GM11168 (cell line): ENCODE results near the gene DNASE2B.

Experiments used
- in situ Hi-C: fragments of 300-500 bp; cut with MboI; formaldehyde crosslinking; loops from one replicate; pipeline ENCODE4 v1.12.0; 2022; ENCODE audit warnings: low sequenced_read_pairs; ENCODE audit not compliant: unreplicated experiment

The DNASE2B gene

DNA sequence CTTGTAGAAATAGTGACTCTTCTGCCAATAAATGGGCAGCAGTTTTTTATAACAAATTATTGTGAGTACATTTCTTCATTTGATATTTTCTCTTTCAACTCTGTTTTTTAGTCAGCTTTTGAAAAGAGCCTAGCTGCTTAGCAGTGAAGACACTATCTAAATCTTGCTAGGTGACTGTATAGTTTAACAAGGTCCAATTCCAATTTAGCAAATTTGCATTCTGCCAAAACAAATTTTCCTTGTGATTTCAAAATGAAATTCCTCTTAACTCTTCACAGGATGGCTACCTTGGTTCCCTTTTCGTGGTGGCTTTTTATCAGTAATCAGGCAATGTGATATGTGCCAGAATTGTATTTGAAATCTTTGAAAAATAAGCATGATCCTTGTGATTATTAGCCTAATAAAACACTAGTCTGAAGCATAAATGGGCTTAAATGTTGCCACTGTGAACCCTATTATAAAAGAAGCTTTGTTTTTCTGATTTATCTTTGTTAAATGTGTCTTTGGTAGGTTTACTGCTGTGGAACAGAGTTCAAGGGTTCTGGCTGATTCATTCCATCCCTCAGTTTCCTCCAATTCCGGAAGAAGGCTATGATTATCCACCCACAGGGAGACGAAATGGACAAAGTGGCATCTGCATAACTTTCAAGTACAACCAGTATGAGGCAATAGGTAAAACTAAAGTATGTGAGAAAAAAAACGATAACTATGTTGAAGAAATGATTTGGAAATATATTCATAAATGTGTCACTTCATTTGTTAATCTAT, 12.2 kb downstream of the DNASE2B start:
- in situ Hi-C loops = no loop called here

DNA sequence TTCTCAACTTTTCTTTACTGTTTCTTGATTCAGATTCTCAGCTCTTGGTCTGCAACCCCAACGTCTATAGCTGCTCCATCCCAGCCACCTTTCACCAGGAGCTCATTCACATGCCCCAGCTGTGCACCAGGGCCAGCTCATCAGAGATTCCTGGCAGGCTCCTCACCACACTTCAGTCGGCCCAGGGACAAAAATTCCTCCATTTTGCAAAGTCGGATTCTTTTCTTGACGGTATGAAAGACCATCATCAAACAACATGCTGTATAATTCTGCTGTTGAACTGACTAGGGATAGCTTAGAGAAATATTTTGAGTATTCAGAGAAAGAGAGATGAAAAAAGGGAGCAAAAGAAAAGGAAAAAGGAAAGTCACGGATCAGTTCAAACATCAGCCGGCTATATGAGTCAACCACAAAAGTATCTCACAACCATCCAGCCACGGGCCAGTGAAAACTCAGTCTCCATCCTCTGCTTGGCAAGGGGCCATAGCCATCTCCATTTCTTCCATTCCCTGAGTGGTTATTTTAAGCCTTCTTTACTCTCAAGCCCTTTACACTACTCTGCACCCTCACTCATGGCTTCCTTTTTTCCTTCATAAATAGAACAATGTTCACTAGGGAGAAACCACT, 14.1 kb downstream of the DNASE2B start:
- in situ Hi-C loops = no loop called here

DNA sequence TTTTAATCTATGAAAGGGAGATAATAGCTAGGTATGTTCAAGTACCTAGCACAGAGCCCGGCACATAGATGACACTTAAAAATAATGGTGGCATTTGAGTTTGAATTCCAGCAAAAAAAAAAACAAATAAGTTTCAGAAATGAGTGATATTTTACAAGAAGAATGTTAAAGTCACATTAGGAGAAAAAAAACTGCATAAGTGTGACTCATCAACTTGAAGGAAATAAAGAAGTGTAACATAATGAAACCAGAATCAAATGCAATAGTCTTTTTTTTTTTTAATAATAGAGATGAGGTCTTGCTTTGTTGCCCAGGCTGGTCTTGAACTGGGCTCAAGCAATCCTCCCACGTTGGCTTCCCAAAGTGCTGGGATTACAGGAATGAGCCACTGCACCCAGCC, 17.1 kb downstream of the DNASE2B start:
- in situ Hi-C loops = no loop called here

DNA sequence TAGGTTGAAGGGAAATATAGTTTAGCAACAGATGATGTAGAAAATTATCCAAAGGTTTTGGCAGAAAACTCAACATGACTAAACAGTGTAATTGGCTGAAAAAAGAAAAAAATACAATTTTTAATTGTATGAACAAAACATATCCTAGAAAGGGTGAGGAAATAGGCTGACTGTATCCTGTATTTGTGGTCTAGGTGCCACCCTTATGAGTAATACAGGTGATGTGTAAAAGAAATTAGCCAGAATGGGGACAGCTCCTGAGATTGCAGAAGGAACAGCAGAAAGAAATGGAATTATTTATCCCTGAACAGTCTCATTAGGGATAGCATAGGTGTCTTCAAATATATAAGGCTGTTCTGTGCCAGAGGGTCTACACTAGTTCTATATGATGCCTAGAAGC, 24.6 kb downstream of the DNASE2B start:
- in situ Hi-C loops = no loop called here

DNA sequence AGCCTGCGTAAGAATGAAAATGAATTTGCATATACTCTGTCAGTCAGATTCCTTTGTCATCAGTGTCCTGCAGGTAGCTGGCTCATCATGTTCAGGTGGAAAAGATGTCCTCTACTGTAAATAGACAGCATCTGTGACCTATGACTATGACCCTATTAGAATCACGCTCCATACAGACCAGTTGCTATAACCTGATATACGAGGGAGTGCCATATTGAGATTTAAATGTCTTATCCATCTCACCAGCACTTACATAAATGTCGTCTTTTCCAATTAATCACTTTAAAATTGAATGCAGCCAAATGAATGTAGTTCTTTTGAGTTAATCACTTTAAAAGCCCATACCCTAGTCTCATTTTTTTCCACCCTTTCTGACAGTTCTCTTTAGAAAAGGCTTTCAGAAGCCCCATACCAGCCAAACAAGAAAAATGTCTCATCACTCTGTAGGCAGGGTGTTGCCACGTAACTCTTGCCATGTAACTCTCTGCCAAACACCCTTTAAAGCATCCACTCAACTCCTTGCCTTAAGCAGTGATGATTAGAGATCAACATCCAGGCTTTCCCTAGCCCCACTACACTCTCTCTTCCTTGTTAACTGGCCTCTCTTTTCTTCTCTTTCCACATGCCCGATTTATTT, 26.3 kb downstream of the DNASE2B start:
- in situ Hi-C loops = loop anchor here (25.0 kb wide), 1 partner anchor 513 kb away; no protein-coding TSS in a partner anchor

DNA sequence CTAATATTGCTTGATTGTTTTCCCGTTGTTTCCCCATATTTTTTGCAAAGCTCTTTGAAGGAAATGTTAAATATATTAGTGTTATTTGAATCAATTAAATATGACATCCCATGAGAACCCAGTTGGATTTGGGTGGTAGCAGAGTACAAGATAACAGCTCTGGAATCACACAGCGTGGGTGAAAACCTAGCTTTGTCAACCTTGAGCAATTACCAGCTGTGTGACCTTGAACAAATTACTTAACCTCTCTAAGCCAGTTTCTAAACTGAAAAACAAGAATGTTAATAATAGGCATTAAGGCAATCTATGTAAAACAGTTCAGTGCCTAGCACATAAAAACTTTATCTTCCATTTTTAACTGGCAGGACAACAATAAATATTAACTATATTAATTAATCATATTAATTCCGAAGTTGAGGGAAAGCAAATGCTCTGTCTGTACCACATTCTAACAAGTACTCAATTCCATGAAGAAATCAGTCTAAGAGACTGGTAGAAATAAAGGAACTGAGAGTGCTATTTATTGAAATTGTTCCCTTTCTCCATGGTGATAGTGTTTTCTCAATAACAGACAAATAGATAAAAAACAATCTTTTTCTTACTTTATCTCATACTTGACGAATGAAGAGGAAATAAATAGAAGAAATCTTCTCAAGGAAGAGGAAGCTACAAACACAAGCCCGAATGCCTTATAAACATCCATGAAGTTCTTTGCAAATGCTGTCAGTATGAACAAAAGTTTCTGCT, 27.0 kb downstream of the DNASE2B start:
- in situ Hi-C loops = loop anchor here (25.0 kb wide), 1 partner anchor 512 kb away; no protein-coding TSS in a partner anchor

DNA sequence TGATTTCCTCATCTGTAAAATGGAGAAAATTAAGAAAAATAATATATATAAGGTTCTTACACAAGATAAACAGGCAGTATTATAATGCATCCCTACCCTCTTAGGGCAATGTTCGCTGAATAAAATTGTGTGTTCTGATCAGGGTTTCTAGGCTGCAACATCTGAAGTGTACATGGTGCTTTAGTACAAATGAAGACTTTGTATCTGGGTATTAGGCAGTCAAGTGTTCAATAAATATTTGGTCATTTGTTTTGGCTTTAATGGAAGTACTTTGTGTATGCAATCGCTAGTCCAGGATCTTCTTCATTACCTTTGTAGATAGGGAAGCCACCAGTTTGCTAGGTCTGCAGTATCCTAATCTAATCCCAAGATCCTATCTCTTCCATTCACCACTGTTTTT, 28.1 kb downstream of the DNASE2B start:
- in situ Hi-C loops = loop anchor here (25.0 kb wide), 1 partner anchor 511 kb away; no protein-coding TSS in a partner anchor

DNA sequence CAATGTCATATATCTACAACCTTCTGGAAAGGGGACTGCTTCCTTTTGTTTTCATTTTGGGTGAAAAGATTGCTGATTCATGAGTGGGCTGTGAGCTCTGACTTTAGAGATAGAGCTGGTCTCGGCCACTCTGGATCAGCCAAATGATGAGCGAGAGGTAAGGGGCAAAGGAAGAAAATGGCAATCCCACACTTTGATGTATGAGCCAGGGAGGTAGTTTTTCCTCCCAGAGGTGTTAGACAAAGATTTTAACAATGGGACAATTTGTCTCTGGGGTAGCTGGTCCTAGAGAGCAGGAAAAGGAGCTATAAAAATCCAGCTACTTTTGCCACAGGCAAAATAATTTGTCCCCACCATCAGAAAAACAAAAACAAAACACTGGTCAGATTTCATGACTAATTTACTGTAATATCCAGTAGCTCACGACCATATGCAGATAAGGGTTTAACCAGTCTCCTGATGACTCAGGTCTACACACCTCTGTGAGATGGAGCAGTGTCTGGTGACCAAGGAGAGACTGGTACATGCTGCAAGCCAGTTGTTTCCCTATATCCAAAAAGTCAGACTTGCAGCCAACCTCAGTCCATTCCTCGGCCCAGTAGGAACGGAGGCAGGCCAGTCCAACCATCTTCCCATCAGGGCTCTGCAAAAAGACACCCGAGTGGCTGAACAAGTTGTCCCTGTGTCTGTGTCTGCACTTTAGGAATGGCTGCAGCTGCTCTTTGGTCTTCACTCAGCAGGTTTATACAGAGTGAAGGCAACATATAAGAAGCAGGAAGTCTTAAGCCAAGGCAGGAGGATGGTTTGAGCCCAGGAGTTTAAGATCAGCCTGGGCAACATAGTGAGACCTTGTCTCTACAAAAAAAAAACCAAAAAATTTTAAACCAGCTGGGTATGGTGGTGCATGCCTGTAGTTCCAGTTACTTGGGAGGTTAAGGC, 29.2 kb downstream of the DNASE2B start:
- in situ Hi-C loops = loop anchor here (25.0 kb wide), 1 partner anchor 510 kb away; no protein-coding TSS in a partner anchor

DNA sequence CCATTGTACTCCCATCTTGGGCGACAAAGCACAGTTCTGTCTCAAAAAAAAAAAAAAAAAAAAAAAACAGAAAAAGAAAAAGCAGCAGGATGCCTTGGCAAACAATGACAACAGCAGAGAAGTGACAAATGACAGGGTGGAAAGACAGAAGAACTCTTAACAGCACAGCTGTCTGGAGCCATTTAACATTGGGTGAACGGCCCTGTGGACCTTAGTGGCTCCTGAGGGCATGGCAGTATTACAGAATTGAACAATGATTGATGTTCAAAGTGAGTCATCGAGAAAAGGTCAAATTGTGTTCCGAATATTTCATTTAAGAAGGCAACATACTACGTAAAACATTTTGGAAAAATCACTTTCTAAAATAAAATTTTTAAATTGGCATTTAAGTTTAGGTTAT, 30.0 kb downstream of the DNASE2B start:
- in situ Hi-C loops = loop anchor here (25.0 kb wide), 1 partner anchor 509 kb away; no protein-coding TSS in a partner anchor

DNA sequence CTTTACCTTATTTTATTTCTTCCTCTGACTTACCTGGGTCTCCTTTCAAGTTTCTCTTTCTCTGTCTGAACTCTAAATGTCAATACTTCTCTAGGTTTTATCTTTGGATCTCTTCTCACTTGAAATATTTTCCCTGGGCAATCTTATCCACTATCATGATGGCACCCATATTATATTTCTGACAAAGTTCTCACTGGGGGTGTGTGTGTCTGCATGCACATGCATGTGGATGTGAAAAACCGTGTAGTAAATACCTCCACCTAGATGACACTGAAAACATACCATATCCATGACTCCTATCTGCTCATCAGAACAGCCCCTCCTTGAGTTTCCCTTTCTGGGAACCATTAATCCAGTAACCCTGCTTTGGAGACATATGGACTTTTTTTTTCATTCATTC, 30.9 kb downstream of the DNASE2B start:
- in situ Hi-C loops = loop anchor here (25.0 kb wide), 1 partner anchor 508 kb away; no protein-coding TSS in a partner anchor

DNA sequence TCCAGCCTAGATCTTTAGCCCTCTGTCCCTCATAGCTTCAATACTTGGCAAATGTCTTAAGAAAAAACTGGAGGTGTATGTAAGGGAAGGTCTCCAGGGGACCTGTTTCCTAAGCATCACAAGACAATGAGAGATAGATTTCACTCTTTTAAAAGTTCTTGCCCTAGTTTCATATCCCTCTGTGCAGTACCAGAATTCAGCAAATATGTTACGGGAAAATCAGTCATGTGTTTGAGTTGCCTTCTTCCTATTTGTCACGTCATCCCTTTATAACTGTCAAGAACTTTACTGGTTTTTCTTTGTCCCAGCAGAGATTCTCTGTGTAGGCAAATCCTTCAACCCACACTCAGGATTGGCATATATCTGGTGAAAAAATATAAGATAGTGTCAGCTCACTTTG, 32.3 kb downstream of the DNASE2B start:
- in situ Hi-C loops = loop anchor here (10.0 to 25.0 kb wide), 5 partner anchors 194 to 507 kb away; no protein-coding TSS in a partner anchor

DNA sequence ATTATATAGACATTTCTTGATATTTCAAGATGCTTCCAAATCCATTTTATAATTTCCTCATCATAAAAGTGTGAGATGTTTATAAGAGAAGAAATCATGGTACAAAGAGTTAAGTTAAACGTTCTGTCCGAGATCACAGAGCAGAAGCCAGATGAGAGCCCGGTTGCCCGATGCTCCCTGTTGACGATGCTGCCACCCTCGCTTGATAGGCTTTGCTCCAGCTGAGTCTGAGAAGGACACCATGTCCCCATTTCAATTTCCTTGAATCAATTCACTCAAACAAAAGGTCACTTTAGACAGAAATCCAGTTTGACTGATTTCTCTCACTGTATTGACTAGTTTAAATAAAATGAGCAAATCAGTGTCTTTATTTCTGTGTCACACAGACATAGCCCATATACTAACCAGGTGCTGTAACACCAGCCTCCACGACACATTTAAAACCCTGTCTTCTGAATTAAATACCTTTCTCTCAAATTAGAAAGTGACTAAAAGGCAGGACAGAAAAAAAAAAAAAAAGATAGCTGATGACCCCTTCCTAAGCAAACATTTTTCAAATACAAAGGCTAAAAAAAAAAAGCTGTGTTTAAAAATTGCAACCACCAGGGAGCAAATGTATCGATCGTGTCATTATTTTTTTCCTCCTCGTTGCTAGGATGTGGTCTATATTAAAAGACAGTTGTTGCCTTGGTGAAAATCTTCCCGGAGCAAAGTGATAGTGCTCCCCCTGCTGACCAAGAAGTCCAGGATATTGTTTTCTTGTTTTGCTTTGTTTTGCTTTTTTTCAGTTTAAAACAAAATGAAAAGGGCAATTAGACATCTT, 35.2 kb downstream of the DNASE2B start:
- in situ Hi-C loops = loop anchor here (10.0 to 25.0 kb wide), 5 partner anchors 191 to 509 kb away; no protein-coding TSS in a partner anchor

DNA sequence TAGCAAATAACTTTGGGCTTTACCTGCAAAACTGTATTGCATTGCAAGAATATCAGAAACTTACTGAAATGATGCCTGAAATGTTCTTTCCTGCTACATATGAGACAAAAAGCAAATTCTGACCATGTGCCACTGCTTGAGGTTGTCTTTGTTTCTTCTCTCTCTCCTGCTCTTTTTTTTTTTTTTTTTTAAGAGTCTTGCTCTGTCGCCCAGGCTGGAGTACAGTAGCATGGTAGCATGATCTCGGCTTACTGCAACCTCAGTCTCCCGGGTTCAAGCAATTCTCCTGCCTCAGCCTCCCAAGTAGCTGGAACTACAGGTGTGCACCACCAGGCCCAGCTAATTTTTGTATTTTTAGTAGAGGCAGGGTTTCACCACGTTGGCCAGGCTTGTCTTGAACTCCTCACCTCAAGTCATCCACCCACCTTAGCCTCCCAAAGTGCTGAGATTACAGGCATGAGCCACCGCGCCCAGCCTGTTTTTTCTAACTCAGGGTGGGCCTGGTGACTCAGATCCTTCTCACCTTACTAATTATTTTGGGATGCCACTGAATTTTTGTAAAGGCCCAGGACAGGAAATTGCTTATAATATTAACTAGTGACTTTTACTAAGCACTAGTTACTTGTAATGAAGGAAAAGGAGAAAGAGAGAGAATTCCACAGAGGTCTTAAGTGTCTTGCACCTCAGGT, 35.9 kb downstream of the DNASE2B start:
- in situ Hi-C loops = loop anchor here (10.0 to 25.0 kb wide), 5 partner anchors 191 to 509 kb away; no protein-coding TSS in a partner anchor

DNA sequence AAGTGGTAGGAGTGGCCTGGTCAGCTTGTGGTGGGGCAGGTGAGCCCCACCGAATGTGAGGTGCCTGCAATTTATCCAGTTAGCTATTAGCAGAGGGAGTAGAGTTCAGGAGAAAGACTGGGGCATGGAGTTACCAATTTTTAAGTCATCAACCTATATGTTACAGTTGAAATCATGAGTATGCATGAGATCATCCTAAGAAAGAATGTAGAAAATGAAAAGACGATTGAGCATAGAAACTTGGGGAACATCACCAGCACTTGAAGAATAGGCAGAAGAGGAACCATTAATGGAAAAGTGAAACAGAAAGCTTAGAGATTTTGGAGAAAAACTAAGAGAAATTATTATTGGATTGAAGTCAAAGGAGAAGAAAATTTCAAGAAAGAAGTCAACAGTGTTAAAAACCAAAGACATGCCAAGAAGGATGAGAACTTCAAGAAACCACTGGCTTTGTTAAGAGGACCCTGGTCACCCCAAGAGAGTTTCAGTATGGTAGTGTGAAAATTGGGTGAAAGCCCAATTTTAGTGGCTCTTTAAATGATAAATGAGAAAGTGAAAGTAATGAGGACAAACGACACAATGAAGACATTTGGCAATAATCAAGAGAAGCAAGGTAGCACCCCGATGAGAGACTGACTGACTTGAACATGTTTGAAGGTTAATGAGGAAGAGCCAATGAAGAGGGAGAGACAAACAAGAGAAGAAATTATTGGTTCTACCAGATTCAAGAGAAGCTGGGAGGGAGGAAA, 36.7 kb downstream of the DNASE2B start:
- in situ Hi-C loops = loop anchor here (10.0 to 25.0 kb wide), 5 partner anchors 190 to 510 kb away; no protein-coding TSS in a partner anchor

DNA sequence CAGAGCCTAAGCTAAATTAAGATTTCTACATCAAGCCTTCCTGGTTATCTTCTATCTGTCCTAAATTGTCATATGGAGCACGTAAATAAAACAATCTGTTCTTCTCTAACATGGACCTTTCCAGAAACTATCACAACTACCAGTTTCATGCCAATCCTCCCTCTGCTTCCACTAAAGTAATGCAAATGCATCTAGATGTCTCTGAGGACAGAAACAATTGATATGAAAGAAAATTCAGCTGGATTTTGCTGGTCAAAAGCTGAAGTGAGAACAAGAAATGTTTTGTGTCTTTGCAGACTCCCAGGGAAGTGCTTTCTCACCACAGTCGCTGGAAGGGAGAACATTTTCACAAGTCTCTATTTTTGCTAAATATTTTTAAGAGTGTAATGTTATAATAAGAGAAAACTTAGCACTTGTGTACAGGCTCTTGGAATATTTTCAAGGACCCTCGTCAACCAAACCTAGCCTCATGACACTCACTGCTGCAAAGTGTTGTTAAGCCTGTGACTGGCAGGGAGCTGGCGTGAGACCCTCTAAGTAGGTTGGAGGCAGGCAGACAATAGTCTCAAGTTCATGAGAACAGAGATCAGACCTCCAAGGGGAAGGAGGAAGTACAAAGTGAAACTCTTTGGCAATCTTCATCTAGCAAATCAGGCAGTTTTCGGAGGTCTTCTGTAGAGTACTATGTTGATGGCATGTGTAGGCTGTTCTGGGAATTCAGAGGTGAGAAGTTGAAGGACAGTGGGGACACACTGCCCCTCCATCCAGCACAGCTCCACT, 38.8 kb downstream of the DNASE2B start:
- in situ Hi-C loops = loop anchor here (10.0 to 25.0 kb wide), 5 partner anchors 188 to 512 kb away; no protein-coding TSS in a partner anchor

DNA sequence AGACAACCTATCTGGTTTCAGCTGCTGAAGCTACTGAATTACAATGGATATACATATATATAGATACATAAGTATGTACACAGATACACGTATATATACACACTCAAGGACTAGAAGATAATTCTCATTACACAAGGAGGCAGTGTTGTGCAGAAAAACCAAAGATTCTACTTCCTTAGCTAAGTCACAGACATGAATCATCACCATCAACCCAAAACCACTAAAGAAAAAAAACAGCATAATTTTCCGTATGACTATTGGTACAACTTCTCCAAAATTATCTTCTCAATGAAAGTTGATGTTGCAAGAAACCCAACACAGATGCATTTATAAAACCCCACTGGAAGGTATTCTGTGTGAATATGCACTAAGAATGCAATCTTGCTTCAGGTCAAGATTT, 44.0 kb downstream of the DNASE2B start:
- in situ Hi-C loops = loop anchor here (25.0 kb wide), 1 partner anchor 495 kb away; no protein-coding TSS in a partner anchor
